GM18505 (cell line): ENCODE data around the gene LRRN4.

ENCODE experiments used
- ATAC-seq: cut with Tn5 transposase; IDR thresholded peaks from one replicate; pipeline ENCODE4 v1.9.1; 2021; ENCODE audit not compliant: unreplicated experiment
- POLR2A ChIP-seq: IDR thresholded peaks from 4 replicates; pipeline ENCODE4 v1.6.1; 2011; ENCODE audit warnings: borderline replicate concordance; ENCODE audit not compliant: insufficient read depth, insufficient read length; ENCODE audit errors: extremely low read depth

LRRN4 gene

GRCh38 chr20:6007529-6008103 is 46.2 kb downstream of the LRRN4 start:
- TF ChIP-seq POLR2A = no peak
- no peak for ATAC-seq

- ATAC-seq = no peak
- TF ChIP-seq POLR2A = no peak
Observed at GRCh38 chr20:6007094-6007528, 46.7 kb downstream of the LRRN4 start.

GRCh38 chr20:6006603-6006949 is 47.3 kb downstream of the LRRN4 start:
- ATAC-seq = no peak
- TF ChIP-seq POLR2A = no peak

GRCh38 chr20:6000871-6001270 is 53.0 kb downstream of the LRRN4 start:
- no peak for TF ChIP-seq POLR2A
- ATAC-seq = no peak

GRCh38 chr20:5999783-6000182 is 54.1 kb downstream of the LRRN4 start:
- no peak for ATAC-seq
- TF ChIP-seq POLR2A = no peak

GRCh38 chr20:5996765-5997164 is 57.1 kb downstream of the LRRN4 start:
- peak; percentile 97 for ATAC-seq
- no peak for TF ChIP-seq POLR2A

GRCh38 chr20:5991623-5992441 is 62.0 kb downstream of the LRRN4 start:
- ATAC-seq = no peak
- no peak for TF ChIP-seq POLR2A

GRCh38 chr20:5990946-5991345 is 62.9 kb downstream of the LRRN4 start:
- no peak for ATAC-seq
- TF ChIP-seq POLR2A = no peak
